Keratinocyte (primary cell): ENCODE results near the gene KLHL21. TPM values are rescaled to one million over a fixed set of nuclear protein-coding genes. Genes with fewer than 3 reads are reported as not detected.

ENCODE experiments used
- DNase-seq: peaks from one replicate; pipeline ENCODE4 v3.0.0-alpha.2; 2011; ENCODE audit warnings: low read depth, missing footprints, low spot score
- FAIRE-seq: peaks from 2 replicates; lab custom pipeline; 2011; peaks lifted over from hg19 to GRCh38; lab: Jason Lieb, UNC
- H2AFZ ChIP-seq: 2 replicates; pipeline ENCODE4 v1.6.0; 2012; ENCODE audit warnings: low read length, control low read depth, inconsistent platforms; ENCODE audit not compliant: control insufficient read depth
- H3K27ac ChIP-seq: 2 replicates; pipeline ENCODE4 v1.5.1; 2011; ENCODE audit warnings: low read length; ENCODE audit not compliant: control insufficient read depth, insufficient read depth
- H3K27me3 ChIP-seq: 3 replicates; pipeline ENCODE4 v1.6.0; 2011; ENCODE audit warnings: low read length; ENCODE audit not compliant: control insufficient read depth, insufficient read depth; ENCODE audit errors: extremely low read depth
- H3K36me3 ChIP-seq, 2 experiments: 2 replicates in 1 of 2; 3 replicates in 1 of 2; pipeline ENCODE4 v1.5.1; 2011; ENCODE audit warnings: low read length in 2 of 2, mild to moderate bottlenecking in 1 of 2; ENCODE audit not compliant: control insufficient read depth in 2 of 2, insufficient read depth in 2 of 2; ENCODE audit errors: extremely low read depth in 1 of 2
- H3K4me1 ChIP-seq: 3 replicates; pipeline ENCODE4 v1.5.1; 2011; ENCODE audit warnings: low read length; ENCODE audit not compliant: control insufficient read depth, insufficient read depth; ENCODE audit errors: extremely low read depth
- H3K4me2 ChIP-seq: 3 replicates; pipeline ENCODE4 v1.6.0; 2011; ENCODE audit warnings: low read depth, low read length; ENCODE audit not compliant: control insufficient read depth, insufficient read depth; ENCODE audit errors: extremely low read depth
- H3K4me3 ChIP-seq, 3 experiments: fragments of 200-600 bp in 1 of 3; sonication (generic) in 1 of 3; 2 replicates in 2 of 3; 3 replicates in 1 of 3; pipeline ENCODE4 v1.5.1; 2011 to 2016; ENCODE audit warnings: low read length in 3 of 3, mild to moderate bottlenecking in 3 of 3, control low read depth in 2 of 3, inconsistent platforms in 1 of 3, low read depth in 1 of 3, mixed read lengths in 1 of 3, mixed run types in 1 of 3, moderate library complexity in 1 of 3; ENCODE audit not compliant: control insufficient read depth in 2 of 3, insufficient read depth in 2 of 3; ENCODE audit errors: extremely low read depth in 1 of 3
- H3K79me2 ChIP-seq: 2 replicates; pipeline ENCODE4 v1.6.0; 2012; ENCODE audit warnings: low read length; ENCODE audit not compliant: control insufficient read depth, insufficient read depth
- H3K9ac ChIP-seq: 3 replicates; pipeline ENCODE4 v1.6.0; 2011; ENCODE audit warnings: low read length; ENCODE audit not compliant: control insufficient read depth, insufficient read depth; ENCODE audit errors: extremely low read depth
- H3K9me1 ChIP-seq: 3 replicates; pipeline ENCODE4 v1.6.0; 2011; ENCODE audit warnings: low read length; ENCODE audit not compliant: control insufficient read depth, insufficient read depth; ENCODE audit errors: extremely low read depth
- H3K9me3 ChIP-seq: 2 replicates; pipeline ENCODE4 v1.5.1; 2012; ENCODE audit warnings: low read depth, low read length; ENCODE audit not compliant: control insufficient read depth
- H4K20me1 ChIP-seq: 3 replicates; pipeline ENCODE4 v1.6.0; 2011; ENCODE audit warnings: low read length; ENCODE audit not compliant: control insufficient read depth, insufficient read depth; ENCODE audit errors: extremely low read depth
- CTCF ChIP-seq, 3 experiments: IDR thresholded peaks in 1 of 3; conservative IDR thresholded peaks in 1 of 3; optimal IDR thresholded peaks in 1 of 3; 2 replicates in 2 of 3; 3 replicates in 1 of 3; pipeline versions ENCODE3 to v1.5.1; 2011; ENCODE audit warnings: low read length in 3 of 3, mild to moderate bottlenecking in 3 of 3, moderate library complexity in 2 of 3, control low read depth in 1 of 3, inconsistent platforms in 1 of 3; ENCODE audit not compliant: insufficient read depth in 2 of 3; ENCODE audit errors: extremely low read depth in 1 of 3
- EZH2 ChIP-seq: IDR thresholded peaks from one replicate; pipeline ENCODE4 v1.6.1; 2012; ENCODE audit warnings: inconsistent platforms, mild to moderate bottlenecking, low read length, moderate library complexity
- dilution Hi-C: fragments of 300-500 bp; cut with MboI; formaldehyde crosslinking; loops from one replicate; pipeline ENCODE4 v1.7.0; 2020; ENCODE audit warnings: low sequenced_read_pairs; ENCODE audit not compliant: extremely low pct_ligation_motif_present
- polyA plus RNA-seq, 5 experiments: library from polyadenylated mRNA; depleted of rRNA in 3 of 5; stranded (reverse) in 3 of 5; stranded (forward) in 1 of 5; unstranded in 1 of 5; fragments of >200 nt; gene quantifications; 1 replicate in 1 of 5; 2 replicates in 3 of 5; 3 replicates in 1 of 5; pipeline versions ENCODE4 v1.2.1 to v1.2.3, GENCODE V29; 2011 to 2012; ENCODE audit warnings: missing spikeins in 2 of 5, low read depth in 1 of 5, low replicate concordance in 1 of 5

KLHL21 gene
- polyA plus RNA-seq, 1 donor (not counting 4 experiments of a cell fraction or from before 2014, with no cell fraction given), result 24.8 TPM

GRCh38 chr1:6574025-6574620 lies 28.5 kb downstream of the KLHL21 start:
- H3K9ac ChIP-seq, result no peak overlapping the region
- no peaks in the 10 kb centered on the region for H3K9me3 ChIP-seq
- H2AFZ ChIP-seq, result no peak overlapping the region
- no peak overlapping the region for H3K4me3 ChIP-seq
- no peak overlapping the region for H3K27ac ChIP-seq
- TF ChIP-seq EZH2 (no peak), CTCF (optimal IDR thresholded peaks at IDR 0.05 in 1 of 3, IDR thresholded peaks at IDR 0.05 in 1 of 3, conservative IDR thresholded peaks at IDR 0.05 in 1 of 3; ENCODE audit: extremely low read depth in 1 of 3, insufficient read depth in 2 of 3, low read length in 3 of 3) (no peak)
- no peaks in the 10 kb centered on the region for H3K9me1 ChIP-seq
- H3K4me1 ChIP-seq, result peaks cover 2% of the 10 kb centered on the region
- dilution Hi-C loops, result no loop called here
- H3K4me2 ChIP-seq, result no peak overlapping the region
- no peaks in the 10 kb centered on the region for H3K79me2 ChIP-seq
- peaks cover 8% of the 10 kb centered on the region for H3K27me3 ChIP-seq
- DNase-seq, result no peak
- no peaks in the 10 kb centered on the region for H4K20me1 ChIP-seq
- H3K36me3 ChIP-seq, result no peaks in the 10 kb centered on the region
- no peak for FAIRE-seq

- Histone ChIP-seq H3K79me2 (no peaks in the 10 kb centered on the region), H3K9me3 (no peaks in the 10 kb centered on the region), H3K9me1 (no peaks in the 10 kb centered on the region), H4K20me1 (no peaks in the 10 kb centered on the region), H3K27ac (no peak overlapping the region), H3K4me3 (no peak overlapping the region), H3K4me2 (no peak overlapping the region), H3K27me3 (peaks cover 8% of the 10 kb centered on the region), H2AFZ (no peak overlapping the region), H3K9ac (no peak overlapping the region), H3K4me1 (no peaks in the 10 kb centered on the region), H3K36me3 (no peaks in the 10 kb centered on the region)
- DNase-seq (no peak), FAIRE-seq (no peak)
- TF ChIP-seq EZH2, result no peak
- no peak for TF ChIP-seq CTCF (optimal IDR thresholded peaks at IDR 0.05 in 1 of 3, IDR thresholded peaks at IDR 0.05 in 1 of 3, conservative IDR thresholded peaks at IDR 0.05 in 1 of 3; ENCODE audit: extremely low read depth in 1 of 3, insufficient read depth in 2 of 3, low read length in 3 of 3)
- dilution Hi-C loops, result no loop called here
Observed at GRCh38 chr1:6572653-6573383, 29.9 kb downstream of the KLHL21 start.
